GM21381 (cell line): ENCODE data around the gene ZBTB5.
"Not testable (repeated sequence)": the region's sequence is repeated elsewhere in the genome, so short reads cannot be mapped to it uniquely, and the experiment has no call there.

ENCODE experiments used
- ATAC-seq: cut with Tn5 transposase; IDR thresholded peaks from one replicate; pipeline ENCODE4 v1.9.1; 2021; ENCODE audit warnings: mild to moderate bottlenecking, moderate library complexity; ENCODE audit not compliant: unreplicated experiment

The ZBTB5 gene

DNA sequence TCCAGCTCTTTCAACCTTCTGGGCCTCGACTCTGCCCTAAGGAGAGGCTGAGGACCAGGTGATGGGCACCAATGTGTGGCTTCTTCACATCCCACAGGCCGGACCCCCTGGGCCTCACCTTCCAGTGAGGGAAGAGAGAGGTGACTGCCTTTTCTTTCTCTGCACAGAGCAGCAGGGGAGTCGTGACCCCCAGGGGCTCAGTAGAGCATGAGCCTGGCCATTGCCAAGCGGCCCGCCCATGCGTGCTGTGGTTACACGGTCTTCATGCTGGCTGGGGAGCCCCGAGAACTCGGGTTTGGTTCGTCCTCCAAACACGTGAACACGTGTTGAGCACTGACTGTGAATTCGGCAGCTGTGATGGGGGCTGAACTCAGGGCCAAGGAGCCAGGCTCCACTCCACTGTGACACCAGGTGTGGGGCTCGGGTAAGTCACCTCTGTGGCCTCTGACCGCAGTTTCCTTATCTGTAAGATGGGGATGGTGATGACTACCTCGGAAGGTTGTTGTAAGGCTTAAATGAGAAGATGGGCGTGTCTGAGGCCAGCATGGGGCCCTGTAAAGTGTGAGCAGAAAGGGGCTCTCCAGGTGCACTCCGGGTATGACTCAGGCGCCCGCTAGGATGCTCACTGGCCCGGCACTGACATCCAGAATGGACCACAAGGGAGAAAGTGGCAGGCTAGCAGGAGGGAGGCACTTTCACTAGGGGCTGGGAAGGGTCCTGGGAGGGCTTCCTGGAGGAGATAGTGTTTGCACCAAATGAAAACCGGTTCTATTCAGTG is 56.1 kb downstream of the ZBTB5 start:
- peak; percentile 89 for ATAC-seq

DNA sequence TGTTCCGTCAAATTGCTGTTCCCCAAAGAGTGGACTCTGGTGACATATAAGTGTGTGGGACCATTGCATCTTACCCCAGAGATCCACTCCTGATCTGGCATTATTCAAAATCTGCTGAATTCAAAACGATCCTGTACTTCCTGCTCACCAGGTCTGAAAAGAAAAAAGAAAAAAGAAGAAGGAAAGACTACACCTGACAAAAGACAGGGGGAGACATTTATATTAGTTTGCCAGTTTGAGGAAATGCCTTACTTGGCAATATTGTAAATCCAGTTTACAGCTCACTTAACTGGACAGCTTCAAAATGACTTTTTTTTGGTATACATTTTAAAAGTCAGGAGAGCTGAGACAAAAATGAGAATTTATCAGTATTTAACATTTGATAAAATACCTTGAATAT is 57.8 kb downstream of the ZBTB5 start:
- no peak for ATAC-seq

DNA sequence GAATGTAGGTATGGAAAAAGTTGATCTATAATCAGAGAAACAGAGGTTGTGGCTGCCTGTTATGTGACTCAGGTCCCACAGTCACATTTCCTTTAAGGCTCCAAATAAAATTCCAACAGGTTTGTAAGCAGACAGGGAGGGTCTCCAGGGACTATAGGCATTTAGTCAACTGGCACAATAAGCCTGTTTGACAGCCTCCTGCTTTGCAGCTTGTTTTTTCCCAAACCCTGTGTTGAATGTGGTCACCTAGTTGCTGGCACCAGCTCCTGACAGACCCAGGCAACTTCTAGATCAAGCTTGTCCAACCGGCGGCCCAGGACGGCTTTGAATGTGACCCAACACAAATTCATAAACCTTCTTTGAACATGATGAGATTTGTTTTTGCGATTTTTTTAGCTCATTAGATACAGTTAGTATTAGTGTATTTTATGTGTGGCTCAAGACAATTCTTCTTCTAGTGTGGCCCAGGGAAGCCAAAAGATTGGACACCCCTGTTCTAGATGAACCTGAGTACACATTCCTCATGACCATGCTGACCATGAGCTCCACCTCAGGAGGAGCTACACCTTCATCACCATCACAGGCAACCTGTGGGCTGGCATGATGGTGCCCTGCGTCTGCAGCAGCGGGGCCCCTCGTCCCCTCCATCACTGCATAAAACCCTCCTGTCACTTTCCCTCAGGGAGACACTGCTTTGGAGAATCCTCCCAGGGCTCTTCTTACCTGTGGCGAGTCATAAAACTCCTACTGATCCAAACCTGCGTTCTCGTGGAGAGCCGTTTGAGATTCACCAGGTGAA is 58.4 kb downstream of the ZBTB5 start:
- ATAC-seq, result no peak

DNA sequence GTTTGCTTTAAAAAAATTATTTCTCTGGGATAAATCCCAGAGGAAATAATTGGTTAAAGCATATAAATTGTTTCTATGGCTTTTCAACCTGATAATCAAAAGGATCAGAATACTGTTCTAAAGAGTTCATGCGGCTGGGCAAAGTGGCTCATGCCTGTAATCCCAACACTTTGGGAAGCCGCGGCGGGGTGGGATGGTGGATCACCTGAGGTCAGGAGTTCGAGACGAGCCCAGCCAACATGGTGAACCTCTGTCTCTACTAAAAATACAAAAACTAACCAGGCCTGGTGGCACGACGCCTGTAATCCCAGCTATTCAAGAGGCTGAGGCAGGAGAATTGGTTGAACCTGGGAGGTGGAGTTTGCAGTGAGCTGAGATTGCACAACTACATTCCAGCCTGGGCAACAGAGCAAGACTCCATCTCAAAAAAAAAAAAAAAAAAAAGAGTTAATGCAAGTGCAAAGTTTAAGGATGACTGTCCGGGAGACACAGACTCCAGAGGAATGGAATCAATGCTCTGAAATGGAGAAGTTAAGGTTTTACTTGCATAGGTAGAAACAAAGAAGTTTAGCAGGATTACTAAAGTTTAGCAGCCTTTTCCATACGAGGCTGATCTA is 59.4 kb downstream of the ZBTB5 start:
- ATAC-seq, result no peak

DNA sequence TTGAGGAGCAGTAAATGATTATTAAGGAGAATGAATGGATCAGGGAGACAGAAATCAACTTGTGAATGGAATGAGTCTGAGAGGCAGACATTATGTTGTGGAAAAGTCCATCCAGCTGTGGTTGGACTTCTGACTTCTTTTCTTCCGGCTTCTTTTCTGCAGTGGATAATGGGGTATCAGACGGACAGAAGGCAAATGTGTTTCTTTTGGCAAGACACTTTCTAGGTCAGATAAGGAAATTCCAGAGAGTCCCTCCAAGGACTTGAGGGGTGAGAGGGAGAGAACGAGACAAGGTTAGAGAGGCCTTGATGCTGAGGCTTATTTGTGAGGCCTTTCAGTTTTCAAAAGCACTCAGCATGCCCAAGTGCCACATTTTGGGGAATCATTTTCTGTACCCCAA is 59.9 kb downstream of the ZBTB5 start:
- ATAC-seq, result no peak

DNA sequence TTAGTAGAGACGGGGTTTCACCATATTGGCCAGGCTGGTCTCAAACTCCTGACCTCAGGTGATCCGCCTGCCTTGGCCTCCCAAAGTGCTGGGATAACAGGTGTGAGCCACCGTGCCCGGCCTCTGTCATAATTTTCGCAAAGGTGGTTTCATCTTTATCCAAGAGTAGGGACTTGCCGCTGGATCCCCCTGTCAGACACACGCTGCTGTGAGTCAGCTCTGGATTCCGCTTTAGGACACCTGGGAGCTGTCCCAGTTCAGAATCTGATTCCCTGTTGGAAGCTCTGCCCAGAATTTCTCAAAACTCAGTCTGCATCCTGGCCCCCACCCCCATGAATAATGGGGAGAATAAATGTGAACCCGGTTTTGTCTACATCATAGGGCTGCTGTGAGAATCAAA is 60.7 kb downstream of the ZBTB5 start:
- ATAC-seq, result no peak

DNA sequence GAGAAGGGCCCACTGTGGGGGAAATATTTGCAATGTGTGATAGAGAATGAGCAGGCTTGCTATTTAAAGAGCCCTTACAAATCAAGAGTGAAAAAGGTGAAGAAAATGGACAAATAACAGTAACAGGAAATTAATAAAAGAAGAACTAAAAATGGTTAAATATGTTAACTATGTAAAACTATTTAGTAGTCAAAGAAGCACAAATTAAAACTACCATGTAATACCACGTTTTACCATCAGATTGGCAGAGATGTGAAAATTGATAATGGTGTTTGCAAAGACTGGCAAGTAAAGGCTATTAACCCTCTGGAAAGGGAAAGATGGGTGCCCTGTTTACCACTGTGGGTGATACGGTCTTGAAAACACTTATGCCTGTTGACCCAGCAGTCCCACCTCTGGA is 65.9 kb downstream of the ZBTB5 start:
- no peak for ATAC-seq

DNA sequence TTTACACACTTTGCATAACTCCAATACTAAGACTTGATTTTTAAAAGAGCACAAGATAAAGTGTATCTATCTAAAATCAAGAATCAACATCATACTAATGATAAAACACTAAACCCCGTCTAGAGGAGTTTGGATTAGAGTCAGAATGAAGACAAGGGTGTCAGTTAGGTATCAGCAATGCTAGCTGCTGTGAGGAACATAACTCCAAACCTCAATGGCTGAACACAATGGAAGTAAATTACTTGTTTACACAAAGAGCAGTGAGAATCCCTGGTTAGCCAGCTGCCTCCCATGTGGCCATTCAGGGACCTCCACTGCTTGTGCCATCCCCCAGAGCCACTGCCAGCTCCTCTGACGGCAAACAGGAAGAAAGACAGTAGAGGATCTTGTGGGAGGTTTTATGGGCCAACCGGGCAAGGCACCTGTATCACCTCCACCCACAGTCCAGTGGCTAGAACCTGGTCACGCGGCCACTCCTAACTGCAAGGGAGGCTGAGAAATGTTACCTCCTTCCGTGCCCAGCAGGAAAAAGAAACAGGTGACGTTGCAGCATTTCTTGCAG is 66.7 kb downstream of the ZBTB5 start:
- ATAC-seq, result no peak

DNA sequence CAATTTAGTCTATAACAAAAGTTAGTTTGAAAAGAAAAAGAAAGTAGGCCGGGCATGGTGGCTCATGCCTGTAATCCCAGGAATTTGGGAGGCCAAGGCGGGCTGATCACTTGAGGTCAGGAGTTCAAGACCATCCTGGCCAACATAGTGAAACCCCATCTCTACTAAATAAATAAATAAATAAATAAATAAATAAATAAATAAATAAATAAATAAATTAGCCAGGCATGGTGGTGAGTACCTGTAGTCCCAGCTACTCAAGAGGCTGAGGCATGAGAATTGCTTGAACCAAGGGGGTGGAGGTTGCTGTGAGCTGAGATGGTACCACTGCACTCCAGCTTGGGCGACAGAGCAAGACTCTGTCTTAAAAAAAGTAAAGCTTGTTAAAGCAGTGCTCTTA is 67.3 kb downstream of the ZBTB5 start:
- ATAC-seq, result not testable (repeated sequence)

DNA sequence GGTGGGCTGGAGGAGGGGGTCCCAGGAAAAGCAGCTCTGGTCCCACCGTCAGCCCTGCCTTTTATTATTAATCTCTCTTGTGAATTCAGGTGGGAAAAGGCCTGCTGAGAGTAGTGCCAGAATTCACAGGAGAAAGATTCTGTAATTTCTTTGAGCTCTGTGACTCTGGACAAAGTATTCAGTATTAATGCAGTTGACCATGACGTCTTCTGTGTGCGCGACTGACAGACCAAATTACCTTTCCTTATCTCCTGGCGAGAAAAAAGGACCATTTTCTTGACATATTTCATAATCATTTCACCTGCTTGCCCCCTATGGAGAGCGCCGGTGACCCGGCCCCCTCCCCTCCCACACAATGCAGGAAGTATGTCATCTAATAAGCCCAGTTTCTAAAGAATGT is 69.6 kb downstream of the ZBTB5 start:
- ATAC-seq, result no peak

DNA sequence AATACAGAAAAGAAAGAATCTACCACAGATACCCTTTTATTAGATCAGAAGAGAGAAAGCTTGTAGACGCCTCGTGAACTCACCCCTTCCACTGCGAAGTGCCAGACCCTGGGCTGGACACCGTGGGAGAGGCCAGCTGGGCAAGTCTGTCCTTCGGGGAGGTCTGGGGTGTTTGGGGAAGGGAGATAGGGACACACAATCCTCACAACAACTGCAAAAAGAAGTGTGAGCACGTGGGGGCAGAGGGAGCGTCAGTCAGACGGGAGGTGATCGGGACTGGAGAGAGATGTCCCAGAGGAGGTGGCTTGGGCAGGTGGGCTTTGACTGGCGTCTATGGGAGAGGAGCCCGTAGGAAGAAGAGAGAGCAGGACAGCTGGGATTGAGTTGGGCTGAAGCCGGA is 70.0 kb downstream of the ZBTB5 start:
- ATAC-seq, result no peak

DNA sequence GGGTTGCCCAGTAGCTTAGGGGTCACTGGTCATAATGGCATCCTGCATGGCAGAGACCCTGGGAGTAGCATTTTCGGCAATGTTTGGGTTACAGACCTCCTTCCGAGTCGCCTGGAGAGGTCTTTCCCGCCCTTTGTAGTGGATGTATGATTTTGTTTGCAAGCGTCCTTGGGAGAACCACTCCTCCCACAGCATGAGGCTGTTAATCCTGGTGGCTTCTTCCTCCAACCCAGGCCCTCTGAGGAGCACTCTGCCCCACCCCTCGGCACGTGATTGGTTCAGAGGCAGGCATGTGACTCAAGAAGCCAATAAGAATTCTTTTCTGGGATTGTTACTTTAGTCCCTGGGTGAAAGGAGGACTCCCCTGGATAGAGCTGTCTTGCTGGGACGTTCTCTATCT is 73.0 kb downstream of the ZBTB5 start:
- no peak for ATAC-seq

DNA sequence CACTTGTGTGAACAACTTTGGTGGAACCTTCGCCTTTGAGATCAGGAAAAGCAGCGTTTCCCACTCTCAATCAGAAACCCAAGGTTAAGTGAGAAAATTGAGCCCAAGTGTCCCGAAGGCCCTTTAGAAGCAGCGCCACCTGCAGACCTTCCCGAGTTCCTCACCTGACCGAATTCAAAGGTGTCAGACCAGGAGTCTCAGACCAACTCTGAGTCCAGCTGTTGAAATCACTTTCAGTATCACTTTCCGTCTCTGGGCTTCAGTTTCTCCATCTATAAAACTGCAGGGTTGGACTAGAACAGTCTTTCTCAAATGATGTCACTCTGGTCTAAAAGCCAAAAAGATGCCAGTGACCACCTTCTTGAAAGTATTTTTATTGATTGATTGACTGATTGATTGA is 74.5 kb downstream of the ZBTB5 start:
- ATAC-seq, result peak; percentile 89
